GM12875 (cell line): Measurements from ENCODE around the gene AEN.

Experiments
- H3K4me3 ChIP-seq: one replicate; pipeline ENCODE4 v1.5.1; 2011; ENCODE audit warnings: low read depth, low read length, control low read depth
- CTCF ChIP-seq: IDR thresholded peaks from 2 replicates; pipeline ENCODE4 v1.5.1; 2011; ENCODE audit warnings: low read depth, mild to moderate bottlenecking, control low read depth, inconsistent platforms, low read length, moderate library complexity, borderline replicate concordance; ENCODE audit not compliant: insufficient read depth

AEN gene

GRCh38 chr15:88655800-88656488, 34.8 kb downstream of the AEN start:
- TF ChIP-seq CTCF, result no peak

DNA sequence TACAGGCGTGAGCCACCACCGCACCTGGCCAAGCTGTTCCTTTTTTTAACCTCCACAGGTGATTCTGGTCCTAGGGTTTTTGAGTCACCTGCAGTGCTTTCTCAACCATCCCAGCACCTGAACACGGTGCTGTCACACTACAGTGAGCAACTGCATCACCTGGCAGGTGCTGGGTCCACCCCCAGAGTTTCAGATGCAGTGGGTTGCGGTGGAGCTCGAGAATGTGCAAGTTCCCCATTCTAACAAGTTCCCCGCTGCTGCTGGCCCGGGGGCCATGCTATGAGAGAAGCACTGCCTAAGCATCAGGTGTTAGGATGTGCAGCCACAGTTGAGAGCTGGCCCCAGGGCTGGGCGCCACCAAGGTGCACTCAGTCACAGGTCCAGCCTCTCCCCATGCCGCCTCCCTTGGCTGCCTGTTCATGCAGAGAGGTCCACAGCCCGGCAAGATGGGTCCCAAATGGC, 35.7 kb downstream of the AEN start:
- TF ChIP-seq CTCF, result no peak
- H3K4me3 ChIP-seq, result no peak overlapping the region

More at GRCh38 chr15:88655800-88656488, 34.8 kb downstream of the AEN start:
- no peak overlapping the region for H3K4me3 ChIP-seq

GRCh38 chr15:88657326-88658069, 36.4 kb downstream of the AEN start:
- peak; percentile 60 for TF ChIP-seq CTCF
- H3K4me3 ChIP-seq, result no peak overlapping the region

GRCh38 chr15:88658070-88658965, 37.2 kb downstream of the AEN start:
- TF ChIP-seq CTCF, result no peak
- no peak overlapping the region for H3K4me3 ChIP-seq

GRCh38 chr15:88658972-88659931, 38.1 kb downstream of the AEN start:
- no peak for TF ChIP-seq CTCF
- H3K4me3 ChIP-seq, result no peak overlapping the region

DNA sequence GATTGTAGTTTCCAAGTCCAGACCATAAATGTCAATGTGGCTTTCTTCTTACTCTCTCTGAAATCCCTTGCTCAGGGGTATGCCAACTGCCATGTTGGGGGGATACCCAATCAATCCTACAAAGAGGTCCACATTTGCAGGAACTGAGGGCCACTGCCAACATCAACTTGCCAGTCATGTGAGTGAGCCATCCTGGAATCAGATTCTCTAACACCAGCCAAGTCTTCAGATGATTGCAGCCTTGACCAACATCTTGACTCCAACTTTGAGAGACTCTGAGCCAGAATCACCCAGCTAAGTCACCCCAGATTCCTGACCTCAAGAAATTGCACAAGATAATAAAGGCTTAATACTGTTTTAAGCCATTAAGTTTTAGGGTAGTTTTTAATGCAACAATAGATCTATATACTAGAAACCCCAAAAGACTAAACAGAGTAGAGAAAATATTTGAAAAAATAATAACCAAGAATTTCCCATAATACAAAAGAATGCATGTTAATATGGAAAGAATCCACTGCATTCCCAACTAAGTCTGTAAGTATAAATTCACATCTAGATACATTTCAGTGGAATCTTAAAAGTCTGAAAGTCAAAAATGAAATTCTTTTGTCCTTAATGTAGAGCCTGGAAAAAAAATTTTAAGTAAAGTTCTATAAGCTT, 40.0 kb downstream of the AEN start:
- no peak for TF ChIP-seq CTCF
- H3K4me3 ChIP-seq, result no peak overlapping the region
